ENCODE results near the gene CEACAM18.

CEACAM18 gene

DNA sequence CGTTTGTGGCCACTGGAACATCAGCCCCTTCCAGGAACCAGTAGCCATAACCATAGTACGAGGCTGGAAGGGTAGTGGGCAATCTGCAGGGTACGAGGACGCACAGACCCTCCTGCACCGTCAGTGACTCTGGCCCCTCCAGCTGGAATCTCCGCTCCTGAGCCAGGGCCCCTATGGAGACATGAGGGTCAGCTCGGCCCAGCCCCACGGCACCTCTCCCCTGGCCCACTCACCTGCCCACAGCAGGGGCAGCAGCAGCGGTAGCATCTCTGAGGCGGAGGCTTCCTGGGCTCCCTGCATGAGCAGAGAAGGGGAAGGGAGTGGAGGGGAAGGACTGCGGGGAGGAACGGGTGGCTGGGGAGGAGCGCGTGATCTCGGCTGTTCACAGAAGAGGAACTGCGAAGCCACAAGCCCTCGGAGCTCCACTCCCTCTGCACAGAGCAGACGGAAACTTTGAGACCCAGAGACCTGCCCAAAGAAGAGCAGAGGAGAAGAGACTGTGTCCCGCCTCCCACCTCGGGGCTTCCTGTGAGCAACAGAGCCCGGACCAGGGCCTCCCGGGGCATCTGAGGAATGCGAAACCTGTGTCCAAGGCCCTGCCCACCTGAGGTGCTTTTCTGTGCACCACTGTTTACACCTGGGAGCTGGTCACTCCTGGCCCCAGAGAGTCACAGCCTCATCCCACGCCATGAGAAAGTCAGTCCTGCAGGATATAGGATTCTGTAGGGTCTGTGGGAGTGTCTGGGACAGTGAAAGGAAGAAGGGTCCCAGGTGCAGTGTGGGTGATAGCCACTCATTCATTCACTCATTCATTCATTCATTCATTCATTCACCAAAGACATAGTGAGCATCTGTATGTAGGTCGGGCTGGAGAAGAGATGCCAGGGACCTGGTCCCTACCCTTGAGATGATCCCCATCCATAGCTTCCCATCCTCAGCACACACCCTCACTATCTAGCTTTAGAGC is 53.3 kb downstream of the CEACAM18 start, which contains the start of gene SIGLEC6:
SIGLEC6 (minus strand) TSS at position 322 of the 967 bp plus-strand sequence; CDS start at position 300, 22 bp downstream.
- no peak for DNase-seq (ENCODE audit: low spot score)

- no peak for DNase-seq (ENCODE audit: low spot score)
Measured at GRCh38 chr19:51535535-51535934, 57.2 kb downstream of the CEACAM18 start.

DNA sequence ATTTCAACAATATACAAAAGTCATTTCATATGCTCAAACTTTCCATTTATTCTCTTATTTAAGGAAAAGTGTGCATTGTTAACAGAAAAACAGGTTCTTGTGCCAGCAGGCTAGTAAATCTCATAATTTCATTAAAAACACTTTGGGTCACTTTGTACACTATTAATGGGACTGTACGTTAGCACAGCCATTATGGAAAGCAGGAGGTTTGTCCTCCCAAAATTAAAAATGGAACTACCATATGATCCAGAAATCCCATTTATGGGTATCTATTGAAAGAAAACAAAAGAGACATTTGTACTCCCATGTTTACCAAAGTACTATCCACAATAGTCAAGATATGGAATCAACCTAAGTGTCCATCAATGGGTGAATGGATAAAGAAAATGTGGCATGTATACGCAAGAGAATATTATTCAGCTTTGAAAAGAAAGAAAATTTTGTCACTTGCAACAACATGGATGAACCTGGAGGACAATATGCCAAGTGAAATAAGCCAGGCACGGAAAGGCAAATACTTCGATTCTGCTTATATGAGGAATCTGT is 61.6 kb downstream of the CEACAM18 start:
- no peak for DNase-seq (ENCODE audit: low spot score)
